ENCODE results near the gene GNMT. TPM values are rescaled to one million over a fixed set of nuclear protein-coding genes. Genes with fewer than 3 reads are reported as not detected.
"Not testable (repeated sequence)": the region's sequence is repeated elsewhere in the genome, so short reads cannot be mapped to it uniquely, and the experiment has no call there.

GNMT gene
- total RNA-seq, 1 donor from 2014 or later: 1.5 TPM

GRCh38 chr6:42947950-42948349, 12.6 kb upstream of the GNMT start:
- peaks cover 3% of the 10 kb centered on the region for H3K36me3 Mint-ChIP-seq (ENCODE audit: low read depth)
- H3K4me1 Mint-ChIP-seq: no peaks in the 10 kb centered on the region
- no peaks in the 10 kb centered on the region for H3K9me3 Mint-ChIP-seq
- no peak overlapping the region for H3K27ac Mint-ChIP-seq (ENCODE audit: unreplicated experiment)
- TF ChIP-seq CTCF (conservative IDR thresholded peaks at IDR 0.05): no peak
- DNase-seq (ENCODE audit: low read depth, low spot score): no peak
- no peak overlapping the region for H3K4me3 Mint-ChIP-seq
- H3K27me3 Mint-ChIP-seq (ENCODE audit: low read depth): no peaks in the 10 kb centered on the region

GRCh38 chr6:42952389-42952788, 8.2 kb upstream of the GNMT start:
- TF ChIP-seq CTCF (conservative IDR thresholded peaks at IDR 0.05): no peak
- H3K4me1 Mint-ChIP-seq: no peaks in the 10 kb centered on the region
- no peak overlapping the region for H3K27ac Mint-ChIP-seq (ENCODE audit: unreplicated experiment)
- no peak for DNase-seq (ENCODE audit: low read depth, low spot score)
- no peak overlapping the region for H3K4me3 Mint-ChIP-seq
- H3K27me3 Mint-ChIP-seq (ENCODE audit: low read depth): no peaks in the 10 kb centered on the region
- no peaks in the 10 kb centered on the region for H3K9me3 Mint-ChIP-seq
- peaks cover 2% of the 10 kb centered on the region for H3K36me3 Mint-ChIP-seq (ENCODE audit: low read depth)

GRCh38 chr6:42954405-42954804, 6.1 kb upstream of the GNMT start:
- H3K4me1 Mint-ChIP-seq; DNase-seq (ENCODE audit: low read depth, low spot score); H3K4me3 Mint-ChIP-seq; H3K36me3 Mint-ChIP-seq (ENCODE audit: low read depth); H3K9me3 Mint-ChIP-seq; H3K27me3 Mint-ChIP-seq (ENCODE audit: low read depth); H3K27ac Mint-ChIP-seq (ENCODE audit: unreplicated experiment): not testable (repeated sequence)

- peaks cover 2% of the 10 kb centered on the region for H3K36me3 Mint-ChIP-seq (ENCODE audit: low read depth)
- H3K27ac Mint-ChIP-seq (ENCODE audit: unreplicated experiment): no peak overlapping the region
- peaks cover 43% of the 10 kb centered on the region for H3K27me3 Mint-ChIP-seq (ENCODE audit: low read depth)
- no peak for TF ChIP-seq CTCF (conservative IDR thresholded peaks at IDR 0.05)
- no peak for DNase-seq (ENCODE audit: low read depth, low spot score)
- no peak overlapping the region for H3K4me3 Mint-ChIP-seq
- H3K9me3 Mint-ChIP-seq: no peaks in the 10 kb centered on the region
- H3K4me1 Mint-ChIP-seq: peaks cover 10% of the 10 kb centered on the region
Measured at GRCh38 chr6:42958125-42958524, 2.4 kb upstream of the GNMT start.

GRCh38 chr6:42959917-42960242, 674 bp upstream of the GNMT start:
- H3K4me1 Mint-ChIP-seq: peaks cover 10% of the 10 kb centered on the region
- H3K27me3 Mint-ChIP-seq (ENCODE audit: low read depth): peaks cover 43% of the 10 kb centered on the region
- no peaks in the 10 kb centered on the region for H3K9me3 Mint-ChIP-seq
- peaks cover 2% of the 10 kb centered on the region for H3K36me3 Mint-ChIP-seq (ENCODE audit: low read depth)
- H3K27ac Mint-ChIP-seq (ENCODE audit: unreplicated experiment): no peak overlapping the region
- peak overlapping the region; percentile 13 for H3K4me3 Mint-ChIP-seq
- no peak for TF ChIP-seq CTCF (conservative IDR thresholded peaks at IDR 0.05)
- no peak for DNase-seq (ENCODE audit: low read depth, low spot score)

- H3K27me3 Mint-ChIP-seq (ENCODE audit: low read depth): peaks cover 43% of the 10 kb centered on the region
- no peak for TF ChIP-seq CTCF (conservative IDR thresholded peaks at IDR 0.05)
- no peak overlapping the region for H3K27ac Mint-ChIP-seq (ENCODE audit: unreplicated experiment)
- H3K4me1 Mint-ChIP-seq: peaks cover 10% of the 10 kb centered on the region
- peak overlapping the region; percentile 9 for H3K4me3 Mint-ChIP-seq
- H3K36me3 Mint-ChIP-seq (ENCODE audit: low read depth): peaks cover 2% of the 10 kb centered on the region
- no peaks in the 10 kb centered on the region for H3K9me3 Mint-ChIP-seq
- no peak for DNase-seq (ENCODE audit: low read depth, low spot score)
Measured at GRCh38 chr6:42961020-42961470, 491 bp downstream of the GNMT start.
